Heart right ventricle (tissue), 16 donors: Measurements from ENCODE around the gene PSMA4. TPM values are rescaled to one million over a fixed set of nuclear protein-coding genes. Genes with fewer than 3 reads are reported as not detected.

Experiments used
- ATAC-seq, 8 donors: fragments of 200-7000 bp; cut with Tn5 transposase; one replicate each; pipeline ENCODE4 v1.9.1; 2020; ENCODE audit warnings: mild to moderate bottlenecking in 8 of 8, moderate library complexity in 8 of 8, moderate number of reproducible peaks in 1 of 8
- DNase-seq, 2 donors: peaks; one replicate each; pipeline ENCODE4 v3.0.0-alpha.2; 2020
- H3K27ac ChIP-seq, 10 donors: fragments of 200-600 bp; sonication (generic) in 2 of 10; one replicate each; pipeline versions ENCODE4 v1.5.0 to v1.8.0; 2020 to 2022; ENCODE audit warnings: mild to moderate bottlenecking in 3 of 10
- H3K27me3 ChIP-seq, 7 donors: fragments of 200-600 bp; one replicate each; pipeline ENCODE4 v1.8.0; 2021 to 2022; ENCODE audit warnings: mild to moderate bottlenecking in 2 of 7
- H3K36me3 ChIP-seq, 9 donors: fragments of 200-600 bp; sonication (generic) in 1 of 9; one replicate each; pipeline versions ENCODE4 v1.5.0 to v1.8.0; 2020 to 2022; ENCODE audit warnings: mild to moderate bottlenecking in 2 of 9
- H3K4me1 ChIP-seq, 9 donors: fragments of 200-600 bp; sonication (generic) in 1 of 9; one replicate each; pipeline versions ENCODE4 v1.5.0 to v1.8.0; 2020 to 2022; ENCODE audit warnings: mild to moderate bottlenecking in 4 of 9
- H3K4me3 ChIP-seq, 10 donors: fragments of 200-600 bp; sonication (generic) in 2 of 10; one replicate each; pipeline versions ENCODE4 v1.5.0 to v1.8.0; 2020 to 2022; ENCODE audit warnings: mild to moderate bottlenecking in 7 of 10, moderate library complexity in 2 of 10
- H3K9me3 ChIP-seq, 11 donors: fragments of 200-600 bp in 10 of 11; sonication (generic) in 2 of 11; one replicate each; pipeline versions ENCODE4 v1.5.0 to v1.8.0; 2013 to 2022; ENCODE audit warnings: mild to moderate bottlenecking in 2 of 11, control low read depth in 1 of 11, moderate library complexity in 1 of 11
- WGBS, 2 donors: extraction: QIAGEN DNeasy Blood & Tissue Kit; methylation state at CpG; one replicate each; pipeline ENCODE4 v1.1.7; 2013; ENCODE audit warnings: inconsistent platforms in 1 of 2; 5-methylcytosine and 5-hydroxymethylcytosine counted together
- intact Hi-C, 10 donors: fragments of 100-400 bp; cut with DNase I; formaldehyde crosslinking; loops; one replicate each; pipeline versions ENCODE4 v1.11.1 to v1.14.2; 2022
- polyA plus RNA-seq, 2 donors: library from polyadenylated mRNA; stranded (reverse); fragments of 200-250 nt; gene quantifications; one replicate each; pipeline ENCODE4 v1.2.3, GENCODE V29; 2013
- total RNA-seq, 10 donors: library from RNA; stranded (reverse); fragmentation: NEBNext Ultra II Directional in 3 of 10; extraction: Animal tissue kit (Norgen Biotek cat#: 25700) in 3 of 10; gene quantifications; one replicate each; pipeline versions ENCODE4 v1.2.1 to v1.2.4, GENCODE V29; 2021 to 2023
- TF ChIP-seq, protein P1 (sequence below), 9 donors: fragments of 200-600 bp; sonication (generic) in 2 of 9; IDR thresholded peaks; one replicate each; pipeline versions ENCODE4 v1.5.0 to v1.8.0; 2021 to 2022; ENCODE audit warnings: antibody characterized with exemption in 9 of 9, mild to moderate bottlenecking in 5 of 9, moderate library complexity in 1 of 9
- donor health status: Arrhythmogenic right ventricular cardiomyopathy.
- donor health status: ischemic (EF 13 %, LVEDD 7.1; RV severe dilation, severe dysfunction).
- donor health status: healthy with polysubstance abuse.
- donor health status: DM: no; HTN: yes; CAD: no.
- donor health status: DM: no; HTN: no; CAD: no.
- donor health status: ischemic (EF 25% LVEDD 6.9; RV normal size, moderate dysfunction).
- donor health status: ischemic (EF 25% LVEDD 5.7; RV mildly dilated, moderate dysfunction).
- donor health status: healthy.
- donor health status: DM: yes; HTN: yes; CAD: no.
- donor health status: Ischemic cardiomyopathy.
- donor health status: ischemic (EF 35%, LVEDD 5.7; RV mildly dilated, moderate dysfunction).
- donor health status: nonischemic (EF 11% LVEDD 7.7; RV severe dilation, severe dysfunction).
- donor health status: DM: yes; HTN: yes; CAD: no.
- donor health status: PGD.
- donor health status: ischemic (EF 29% LVEDD 5.4; RV normal size, mild dysfunction).
- donor health status: nonischemic (EF 23%, LVEDD 6.1; RV moderate dilation, normal function).

The PSMA4 gene
- total and polyA plus RNA-seq, 12 donors = 89.4 to 185 (median 116) TPM

DNA sequence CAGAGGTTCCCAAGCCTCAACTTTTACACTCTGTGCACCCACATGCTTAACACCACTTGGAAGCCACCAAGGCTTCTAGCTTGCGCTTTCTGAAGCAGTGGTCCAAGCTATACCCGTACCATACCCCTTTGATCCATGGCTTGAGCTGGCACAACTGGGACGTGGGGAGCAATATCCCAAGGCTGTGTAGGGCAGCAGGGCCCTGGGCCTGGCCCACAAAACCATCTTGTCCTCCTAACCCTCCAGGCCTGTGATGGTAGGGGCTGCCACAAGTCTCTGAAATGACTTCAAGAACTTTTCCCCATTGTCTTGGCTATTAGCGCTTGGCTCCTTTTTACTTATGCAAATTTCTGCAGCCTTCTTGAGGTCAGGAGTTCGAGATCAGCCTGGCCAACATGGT is 16.0 kb upstream of the PSMA4 start:
- no peaks in the 10 kb centered on the region for H3K9me3 ChIP-seq
- no peak overlapping the region for H3K27ac ChIP-seq
- TF ChIP-seq, protein P1, sequence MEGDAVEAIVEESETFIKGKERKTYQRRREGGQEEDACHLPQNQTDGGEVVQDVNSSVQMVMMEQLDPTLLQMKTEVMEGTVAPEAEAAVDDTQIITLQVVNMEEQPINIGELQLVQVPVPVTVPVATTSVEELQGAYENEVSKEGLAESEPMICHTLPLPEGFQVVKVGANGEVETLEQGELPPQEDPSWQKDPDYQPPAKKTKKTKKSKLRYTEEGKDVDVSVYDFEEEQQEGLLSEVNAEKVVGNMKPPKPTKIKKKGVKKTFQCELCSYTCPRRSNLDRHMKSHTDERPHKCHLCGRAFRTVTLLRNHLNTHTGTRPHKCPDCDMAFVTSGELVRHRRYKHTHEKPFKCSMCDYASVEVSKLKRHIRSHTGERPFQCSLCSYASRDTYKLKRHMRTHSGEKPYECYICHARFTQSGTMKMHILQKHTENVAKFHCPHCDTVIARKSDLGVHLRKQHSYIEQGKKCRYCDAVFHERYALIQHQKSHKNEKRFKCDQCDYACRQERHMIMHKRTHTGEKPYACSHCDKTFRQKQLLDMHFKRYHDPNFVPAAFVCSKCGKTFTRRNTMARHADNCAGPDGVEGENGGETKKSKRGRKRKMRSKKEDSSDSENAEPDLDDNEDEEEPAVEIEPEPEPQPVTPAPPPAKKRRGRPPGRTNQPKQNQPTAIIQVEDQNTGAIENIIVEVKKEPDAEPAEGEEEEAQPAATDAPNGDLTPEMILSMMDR (IDR thresholded peaks at IDR 0.05) = no peak
- ATAC-seq (no peak), DNase-seq (no peak)
- no peaks in the 10 kb centered on the region for H3K27me3 ChIP-seq
- WGBS, 2 donors = 88 to 91% methylated on average over 5 of the region's 5 CpGs
- H3K36me3 ChIP-seq = peaks cover 0 to 12% (median 0%) of the 10 kb centered on the region in 9 donors
- no peaks in the 10 kb centered on the region for H3K4me1 ChIP-seq
- intact Hi-C loops = no loop called here
- no peak overlapping the region for H3K4me3 ChIP-seq

DNA sequence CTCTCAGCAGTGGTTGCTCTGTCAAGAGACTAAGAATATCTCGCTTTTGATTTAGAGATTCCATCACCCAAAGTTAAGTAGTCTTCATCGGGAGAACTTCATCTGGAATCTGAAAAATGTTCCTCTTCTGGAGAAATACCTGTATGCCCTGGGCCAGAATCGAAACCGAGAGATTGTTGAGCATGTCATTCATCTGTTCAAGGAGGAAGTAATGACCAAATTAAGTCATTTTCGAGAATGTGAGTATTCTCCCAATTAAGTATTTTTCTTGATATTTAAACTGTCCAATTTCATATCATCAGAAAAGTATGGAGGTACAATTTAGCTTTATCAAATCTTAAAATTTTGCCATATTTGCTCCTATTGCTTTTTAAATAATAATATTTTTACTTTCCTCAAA is 12.9 kb upstream of the PSMA4 start:
- intact Hi-C loops = no loop called here
- TF ChIP-seq, protein P1 (IDR thresholded peaks at IDR 0.05) = no peak
- WGBS, 2 donors = 84 to 90% methylated on average over 5 of the region's 5 CpGs
- Histone ChIP-seq H3K27ac (no peak overlapping the region), H3K27me3 (no peaks in the 10 kb centered on the region), H3K4me1 (no peaks in the 10 kb centered on the region), H3K4me3 (no peak overlapping the region), H3K9me3 (no peaks in the 10 kb centered on the region), H3K36me3 (peaks cover 0 to 4% (median 0%) of the 10 kb centered on the region in 9 donors)
- DNase-seq = no peak
- ATAC-seq = no peak

DNA sequence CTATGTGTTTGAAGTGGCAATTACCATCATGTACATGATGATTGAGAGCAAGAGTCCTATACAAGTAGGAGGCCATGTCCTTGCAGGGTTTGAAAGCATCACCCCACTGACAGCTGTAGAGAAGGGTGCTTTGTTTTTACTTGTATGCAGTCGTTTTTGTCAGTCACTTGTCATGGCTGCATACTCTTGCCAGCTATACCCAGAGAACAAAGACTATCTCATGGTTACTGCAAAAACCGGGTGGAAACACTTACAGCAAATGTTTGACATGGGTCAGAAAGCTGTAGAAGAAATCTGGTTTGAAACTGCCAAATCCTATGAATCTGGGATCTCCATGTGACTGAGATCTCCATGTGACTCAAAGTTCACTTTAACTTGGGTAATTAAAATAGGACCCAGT is 6.9 kb upstream of the PSMA4 start:
- no peak for ATAC-seq
- WGBS, 2 donors = 60 to 61% methylated on average over 2 of the region's 2 CpGs
- DNase-seq = no peak
- TF ChIP-seq, protein P1 (IDR thresholded peaks at IDR 0.05) = no peak
- Histone ChIP-seq H3K4me1 (peaks cover 0 to 14% (median 0%) of the 10 kb centered on the region in 9 donors), H3K27ac (no peak overlapping the region), H3K9me3 (no peaks in the 10 kb centered on the region), H3K4me3 (no peak overlapping the region), H3K36me3 (peaks cover 0 to 8% (median 0%) of the 10 kb centered on the region in 9 donors), H3K27me3 (no peaks in the 10 kb centered on the region)
- intact Hi-C loops = no loop called here

DNA sequence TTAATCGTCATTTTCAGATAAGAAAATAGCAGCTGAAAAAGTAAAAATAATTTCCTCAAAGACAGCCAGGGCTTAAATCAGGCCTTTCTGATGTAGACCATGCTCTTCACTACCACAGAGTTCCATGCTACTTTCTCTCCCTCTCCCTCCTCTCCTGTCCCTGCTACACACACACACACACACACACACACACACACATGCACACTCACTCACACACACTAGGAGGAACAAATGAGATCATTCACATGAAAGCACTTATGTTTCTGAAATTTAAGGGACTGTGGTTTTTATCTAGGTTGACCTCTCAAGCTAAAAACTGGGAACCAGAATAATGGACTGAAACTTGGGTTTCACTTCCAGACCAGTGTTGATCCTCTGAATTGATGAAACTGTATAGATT is 4.1 kb upstream of the PSMA4 start:
- TF ChIP-seq, protein P1 (IDR thresholded peaks at IDR 0.05) = no peak
- ATAC-seq (no peak), DNase-seq (no peak)
- Histone ChIP-seq H3K9me3 (no peaks in the 10 kb centered on the region), H3K36me3 (peaks cover 0 to 8% (median 0%) of the 10 kb centered on the region in 9 donors), H3K4me1 (peaks cover 0 to 21% (median 4%) of the 10 kb centered on the region in 9 donors), H3K27me3 (no peaks in the 10 kb centered on the region), H3K4me3 (no peak overlapping the region), H3K27ac (no peak overlapping the region)
- 83 to 85% methylated on average over 1 of the region's 1 CpG for WGBS, 2 donors
- intact Hi-C loops = no loop called here
